Gastrocnemius medialis (tissue), 4 donors: ENCODE measurements around the gene MRM3. TPM values are rescaled to one million over a fixed set of nuclear protein-coding genes. Genes with fewer than 3 reads are reported as not detected.
"Not testable (repeated sequence)": the region's sequence is repeated elsewhere in the genome, so short reads cannot be mapped to it uniquely, and the experiment has no call there.

Experiments used
- ATAC-seq, 2 donors: fragments of 150-250 bp; one replicate each; pipeline ENCODE4 v1.9.1; 2016
- DNase-seq, 2 donors: peaks; one replicate each; pipeline ENCODE4 v3.0.0-alpha.2; 2019
- H3K27ac ChIP-seq, 4 donors: fragments of 200-600 bp; sonication (generic); 1 replicate in 1 of 4; 2 replicates in 3 of 4; pipeline ENCODE4 v1.5.1; 2016 to 2018; ENCODE audit warnings: mild to moderate bottlenecking in 2 of 4, moderate library complexity in 1 of 4
- H3K27me3 ChIP-seq, 3 donors: fragments of 200-600 bp; sonication (generic) in 2 of 3; 1 replicate in 1 of 3; 2 replicates in 2 of 3; pipeline versions ENCODE4 v1.5.1 to v1.6.0; 2016 to 2019; ENCODE audit warnings: mild to moderate bottlenecking in 1 of 3, moderate library complexity in 1 of 3
- H3K36me3 ChIP-seq, 2 donors: fragments of 200-600 bp; sonication (generic) in 1 of 2; one replicate each; pipeline ENCODE4 v1.5.1; 2017 to 2018
- H3K4me1 ChIP-seq, 2 donors: fragments of 200-600 bp; sonication (generic) in 1 of 2; one replicate each; pipeline ENCODE4 v1.5.1; 2016 to 2017; ENCODE audit warnings: mild to moderate bottlenecking in 2 of 2
- H3K4me3 ChIP-seq, 4 donors: fragments of 200-600 bp; sonication (generic) in 3 of 4; 1 replicate in 1 of 4; 2 replicates in 3 of 4; pipeline ENCODE4 v1.5.1; 2016 to 2019; ENCODE audit warnings: mild to moderate bottlenecking in 2 of 4
- H3K9me3 ChIP-seq, 3 donors: fragments of 200-600 bp; sonication (generic) in 2 of 3; 1 replicate in 1 of 3; 2 replicates in 2 of 3; pipeline ENCODE4 v1.5.1; 2016 to 2019
- POLR2A ChIP-seq, 2 donors: fragments of 450-650 bp; IDR thresholded peaks; one replicate each; pipeline ENCODE4 v1.6.1; 2017; ENCODE audit warnings: antibody characterized with exemption in 2 of 2, mild to moderate bottlenecking in 2 of 2, moderate library complexity in 2 of 2
- in situ Hi-C, 4 donors: fragments of 200-750 bp; cut with MboI; loops; one replicate each; pipeline versions ENCODE4 v1.15.0 to v1.8.0; 2017; ENCODE audit warnings: low sequenced_read_pairs in 4 of 4
- intact Hi-C: fragments of 100-400 bp; cut with DNase I; formaldehyde crosslinking; loops from one replicate; pipeline ENCODE4 v1.15.1; 2023; ENCODE audit warnings: low total_unique reads
- total RNA-seq, 4 donors: library from RNA; depleted of rRNA; stranded (reverse); fragments of >200 nt; gene quantifications; one replicate each; pipeline versions ENCODE4 v1.1.0 to v1.2.3, GENCODE V29; 2016
- TF ChIP-seq, protein P1 (sequence below), 5 experiments: fragments of 450-650 bp in 3 of 5; fragments of 200-600 bp in 2 of 5; sonication (generic) in 2 of 5; IDR thresholded peaks in 4 of 5; conservative IDR thresholded peaks in 1 of 5; 1 replicate in 4 of 5; 2 replicates in 1 of 5; pipeline ENCODE4 v1.5.1; 2016 to 2019; ENCODE audit warnings: antibody characterized with exemption in 5 of 5, mild to moderate bottlenecking in 3 of 5, moderate library complexity in 3 of 5

The MRM3 gene
- total RNA-seq, 4 donors from 2014 or later, result 24.2 to 58.2 (median 33.0) TPM

DNA sequence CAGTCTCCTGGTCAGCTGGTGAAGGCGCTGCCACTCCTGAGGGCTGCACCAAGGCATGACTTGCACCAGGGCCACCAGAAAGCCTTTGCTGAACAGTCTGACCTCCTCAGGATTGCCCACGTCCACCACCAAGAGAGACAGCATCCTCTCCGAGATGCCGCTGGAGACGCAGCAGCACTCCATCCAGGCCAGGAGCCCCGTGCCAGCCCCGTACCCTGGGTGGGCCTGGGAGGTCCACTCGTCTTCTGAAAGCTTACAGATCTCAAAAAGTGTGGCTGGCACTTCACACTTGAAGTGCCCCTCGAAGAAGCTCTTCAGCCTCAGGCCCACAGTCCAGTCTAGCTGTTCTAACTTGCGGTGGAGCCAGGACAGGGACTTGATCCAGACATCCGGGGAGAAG lies 36.7 kb upstream of the MRM3 start:
- no peak for TF ChIP-seq POLR2A (IDR thresholded peaks at IDR 0.05)
- TF ChIP-seq, protein P1, sequence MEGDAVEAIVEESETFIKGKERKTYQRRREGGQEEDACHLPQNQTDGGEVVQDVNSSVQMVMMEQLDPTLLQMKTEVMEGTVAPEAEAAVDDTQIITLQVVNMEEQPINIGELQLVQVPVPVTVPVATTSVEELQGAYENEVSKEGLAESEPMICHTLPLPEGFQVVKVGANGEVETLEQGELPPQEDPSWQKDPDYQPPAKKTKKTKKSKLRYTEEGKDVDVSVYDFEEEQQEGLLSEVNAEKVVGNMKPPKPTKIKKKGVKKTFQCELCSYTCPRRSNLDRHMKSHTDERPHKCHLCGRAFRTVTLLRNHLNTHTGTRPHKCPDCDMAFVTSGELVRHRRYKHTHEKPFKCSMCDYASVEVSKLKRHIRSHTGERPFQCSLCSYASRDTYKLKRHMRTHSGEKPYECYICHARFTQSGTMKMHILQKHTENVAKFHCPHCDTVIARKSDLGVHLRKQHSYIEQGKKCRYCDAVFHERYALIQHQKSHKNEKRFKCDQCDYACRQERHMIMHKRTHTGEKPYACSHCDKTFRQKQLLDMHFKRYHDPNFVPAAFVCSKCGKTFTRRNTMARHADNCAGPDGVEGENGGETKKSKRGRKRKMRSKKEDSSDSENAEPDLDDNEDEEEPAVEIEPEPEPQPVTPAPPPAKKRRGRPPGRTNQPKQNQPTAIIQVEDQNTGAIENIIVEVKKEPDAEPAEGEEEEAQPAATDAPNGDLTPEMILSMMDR (IDR thresholded peaks at IDR 0.05 in 4 of 5, conservative IDR thresholded peaks at IDR 0.05 in 1 of 5), result no peak
- in situ Hi-C loops, result no loop called here

DNA sequence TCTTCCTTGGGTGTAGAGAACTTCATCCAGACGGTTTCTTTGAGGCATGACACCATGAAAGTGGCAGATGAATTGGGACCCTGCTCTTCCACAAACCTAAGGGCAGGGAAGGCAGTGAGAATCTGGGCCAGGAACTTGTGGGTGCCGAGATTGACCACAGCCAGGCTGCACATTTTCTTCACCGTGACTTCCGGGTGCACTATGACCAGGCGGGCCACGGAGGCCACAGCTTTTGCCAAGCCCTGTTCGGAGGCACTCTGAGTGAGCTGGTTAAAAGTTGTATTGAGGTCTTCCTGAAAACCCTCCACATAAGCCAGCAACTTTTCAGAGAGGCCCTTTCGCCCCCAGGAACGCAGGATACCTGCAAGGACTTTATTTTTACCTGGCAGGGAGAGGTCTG lies 36.0 kb upstream of the MRM3 start:
- no peak overlapping the region for H3K27ac ChIP-seq

More for the DNA sequence above, 36.7 kb upstream of the MRM3 start:
- Histone ChIP-seq H3K27me3 (no peaks in the 10 kb centered on the region), H3K4me3 (no peak overlapping the region), H3K4me1 (peaks cover 1% of the 10 kb centered on the region in 2 donors), H3K9me3 (no peaks in the 10 kb centered on the region), H3K27ac (no peak overlapping the region), H3K36me3 (peaks cover 0 to 62% of the 10 kb centered on the region in 2 donors)
- intact Hi-C loops, result no loop called here
- no peak for ATAC-seq
- no peak for DNase-seq

DNA sequence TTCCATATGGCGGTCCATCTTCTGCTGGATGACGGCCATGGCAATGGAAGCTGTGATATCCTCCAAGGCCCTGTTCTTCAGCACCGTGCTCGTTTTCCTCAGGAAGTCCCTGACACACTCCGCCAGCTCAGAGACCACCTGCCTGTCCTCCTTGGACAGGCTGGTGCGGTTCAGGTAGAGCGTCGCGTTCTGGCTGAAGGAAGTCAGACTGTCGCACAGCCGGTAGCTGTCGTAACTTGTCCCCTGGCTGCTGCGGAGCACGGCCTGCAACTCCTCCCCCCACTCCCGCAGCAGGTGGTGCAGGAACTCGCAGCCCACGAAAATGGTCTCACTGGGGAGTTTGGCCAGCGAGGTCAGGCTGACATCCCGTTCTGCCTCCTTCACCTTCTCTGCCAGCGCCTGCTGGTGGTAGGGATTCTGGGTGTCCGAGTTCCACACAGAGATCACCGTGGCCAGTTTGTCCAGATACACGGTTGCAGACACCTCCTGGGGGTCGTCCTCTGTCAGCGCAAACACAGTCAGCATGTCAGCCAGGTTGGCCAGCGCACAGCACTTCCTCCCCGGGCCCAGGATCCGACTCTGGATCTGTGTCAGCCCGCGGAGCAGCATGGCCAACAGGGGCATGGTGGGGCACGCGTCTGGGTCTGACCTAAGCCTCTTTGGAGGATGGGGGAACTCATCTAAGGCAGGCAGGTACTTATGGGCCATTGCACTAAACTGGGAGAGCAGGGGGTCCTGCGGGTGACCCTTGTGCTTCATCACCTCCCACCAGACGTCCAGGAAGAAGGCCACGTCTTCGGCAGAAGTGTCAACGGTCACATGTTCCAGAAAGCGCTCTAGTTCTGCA lies 35.1 kb upstream of the MRM3 start:
- in situ Hi-C loops (no loop called here), intact Hi-C loops (no loop called here)
- Histone ChIP-seq H3K4me3 (no peak overlapping the region), H3K27ac (no peak overlapping the region), H3K36me3 (peaks cover 0 to 53% of the 10 kb centered on the region in 2 donors), H3K9me3 (no peaks in the 10 kb centered on the region), H3K27me3 (no peaks in the 10 kb centered on the region), H3K4me1 (peaks cover 12 to 14% of the 10 kb centered on the region in 2 donors)
- TF ChIP-seq, protein P1 (IDR thresholded peaks at IDR 0.05 in 4 of 5, conservative IDR thresholded peaks at IDR 0.05 in 1 of 5), result no peak
- TF ChIP-seq POLR2A (IDR thresholded peaks at IDR 0.05), result no peak
- no peak for DNase-seq
- no peak for ATAC-seq

More for the DNA sequence above, 36.0 kb upstream of the MRM3 start:
- H3K27me3 ChIP-seq, result no peaks in the 10 kb centered on the region
- H3K9me3 ChIP-seq, result no peaks in the 10 kb centered on the region
- intact Hi-C loops (no loop called here), in situ Hi-C loops (no loop called here)
- no peak for TF ChIP-seq POLR2A (IDR thresholded peaks at IDR 0.05)
- TF ChIP-seq, protein P1 (IDR thresholded peaks at IDR 0.05 in 4 of 5, conservative IDR thresholded peaks at IDR 0.05 in 1 of 5), result no peak
- ATAC-seq, result no peak
- peaks cover 9% of the 10 kb centered on the region in 2 donors for H3K4me1 ChIP-seq
- no peak for DNase-seq
- no peak overlapping the region for H3K4me3 ChIP-seq
- H3K36me3 ChIP-seq, result peaks cover 0 to 60% of the 10 kb centered on the region in 2 donors

DNA sequence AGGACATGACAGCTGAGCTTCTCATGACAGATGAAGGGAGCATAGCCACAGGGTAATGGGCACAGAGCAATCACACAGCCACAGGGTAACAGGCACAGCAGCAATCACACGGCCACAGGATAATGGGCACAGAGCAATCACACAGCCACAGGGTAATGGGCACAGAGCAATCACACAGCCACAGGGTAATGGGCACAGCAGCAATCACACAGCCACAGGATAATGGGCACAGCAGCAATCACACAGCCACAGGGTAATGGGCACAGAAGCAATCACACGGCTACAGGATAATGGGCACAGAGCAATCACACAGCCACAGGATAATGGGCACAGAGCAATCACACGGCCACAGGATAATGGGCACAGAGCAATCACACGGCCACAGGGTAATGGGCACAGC lies 33.5 kb upstream of the MRM3 start:
- H3K27me3 ChIP-seq, DNase-seq, in situ Hi-C loops, intact Hi-C loops, H3K4me3 ChIP-seq, H3K27ac ChIP-seq, ATAC-seq, H3K9me3 ChIP-seq: not testable (repeated sequence)
- H3K36me3 ChIP-seq, result peaks cover 0 to 42% of the 10 kb centered on the region in 2 donors
- H3K4me1 ChIP-seq, result peaks cover 12 to 19% of the 10 kb centered on the region in 2 donors

DNA sequence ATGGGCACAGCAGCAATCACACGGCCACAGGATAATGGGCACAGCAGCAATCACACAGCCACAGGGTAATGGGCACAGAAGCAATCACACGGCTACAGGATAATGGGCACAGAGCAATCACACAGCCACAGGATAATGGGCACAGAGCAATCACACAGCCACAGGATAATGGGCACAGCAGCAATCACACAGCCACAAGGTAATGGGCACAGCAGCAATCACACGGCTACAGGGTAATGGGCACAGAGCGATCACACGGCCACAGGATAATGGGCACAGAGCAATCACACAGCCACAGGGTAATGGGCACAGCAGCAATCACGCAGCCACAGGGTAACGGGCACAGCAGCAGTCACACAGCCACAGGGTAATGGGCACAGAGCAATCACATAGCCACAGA lies 32.8 kb upstream of the MRM3 start:
- H3K27me3 ChIP-seq, DNase-seq, H3K27ac ChIP-seq, in situ Hi-C loops, intact Hi-C loops, H3K4me3 ChIP-seq, ATAC-seq, H3K9me3 ChIP-seq: not testable (repeated sequence)
- H3K36me3 ChIP-seq, result peaks cover 0 to 34% of the 10 kb centered on the region in 2 donors
- peaks cover 12 to 19% of the 10 kb centered on the region in 2 donors for H3K4me1 ChIP-seq
